Stimulated activated CD8-positive, alpha-beta memory T cell treated with anti-CD3 and anti-CD28 coated beads, Interleukin-4, amount 100 ng/mL, for 1 hour (primary cell): Measurements from ENCODE around the gene PROM2.

ENCODE experiments used
- DNase-seq, 2 donors: peaks; one replicate each; pipeline ENCODE4 v3.0.0-alpha.2; 2020; ENCODE audit warnings: low read depth in 2 of 2, low spot score in 1 of 2

Gene PROM2

GRCh38 chr2:95320986-95321767 lies 46.9 kb downstream of the PROM2 start:
- no peak for DNase-seq

GRCh38 chr2:95323347-95324155 lies 49.3 kb downstream of the PROM2 start:
- DNase-seq: no peak

- no peak for DNase-seq
Observed at GRCh38 chr2:95325026-95325425, 50.8 kb downstream of the PROM2 start.

- no peak for DNase-seq
Observed at GRCh38 chr2:95325590-95326432, 51.6 kb downstream of the PROM2 start.

- no peak for DNase-seq
Observed at GRCh38 chr2:95326433-95327140, 52.3 kb downstream of the PROM2 start.

GRCh38 chr2:95327861-95328260 lies 53.6 kb downstream of the PROM2 start:
- DNase-seq: no peak

- no peak for DNase-seq
Observed at GRCh38 chr2:95328358-95329125, 54.3 kb downstream of the PROM2 start.

- no peak for DNase-seq
Observed at GRCh38 chr2:95329401-95329800, 55.2 kb downstream of the PROM2 start.

GRCh38 chr2:95329891-95330793 lies 55.9 kb downstream of the PROM2 start:
- DNase-seq: no peak

GRCh38 chr2:95330794-95331338 lies 56.6 kb downstream of the PROM2 start:
- no peak for DNase-seq

GRCh38 chr2:95331606-95332005 lies 57.4 kb downstream of the PROM2 start:
- DNase-seq: no peak

- no peak for DNase-seq
Observed at GRCh38 chr2:95332036-95332435, 57.8 kb downstream of the PROM2 start.

GRCh38 chr2:95333056-95333455 lies 58.8 kb downstream of the PROM2 start:
- DNase-seq: no peak

GRCh38 chr2:95333888-95334338 lies 59.7 kb downstream of the PROM2 start:
- DNase-seq: no peak

- no peak for DNase-seq
Observed at GRCh38 chr2:95334916-95335641, 60.8 kb downstream of the PROM2 start.

GRCh38 chr2:95336406-95336805 lies 62.2 kb downstream of the PROM2 start:
- DNase-seq: no peak

- no peak for DNase-seq
Observed at GRCh38 chr2:95337829-95338228, 63.6 kb downstream of the PROM2 start.
